Left lung (tissue), 10 donors: ENCODE measurements around the gene NAXD. TPM values are rescaled to one million over a fixed set of nuclear protein-coding genes. Genes with fewer than 3 reads are reported as not detected.

Experiments
- ATAC-seq: fragments of 200-7000 bp; cut with Tn5 transposase; one replicate; pipeline ENCODE4 v1.9.1; 2020; ENCODE audit warnings: moderate library complexity
- DNase-seq, 4 donors: peaks; one replicate each; pipeline ENCODE4 v3.0.0-alpha.2; 2013 to 2020
- H3K27ac ChIP-seq, 2 donors: fragments of 200-600 bp; sonication (generic) in 1 of 2; one replicate each; pipeline versions ENCODE4 v1.5.0 to v1.8.0; 2020 to 2021
- H3K27me3 ChIP-seq, 2 donors: fragments of 200-600 bp; sonication (generic) in 1 of 2; one replicate each; pipeline versions ENCODE4 v1.5.0 to v1.8.0; 2020 to 2021
- H3K36me3 ChIP-seq, 2 donors: fragments of 200-600 bp; sonication (generic) in 1 of 2; one replicate each; pipeline versions ENCODE4 v1.5.0 to v1.8.0; 2020 to 2021
- H3K4me1 ChIP-seq, 2 donors: fragments of 200-600 bp; one replicate each; pipeline ENCODE4 v1.8.0; 2021
- H3K4me3 ChIP-seq, 2 donors: fragments of 200-600 bp; sonication (generic) in 1 of 2; one replicate each; pipeline versions ENCODE4 v1.5.0 to v1.8.0; 2020 to 2021; ENCODE audit warnings: mild to moderate bottlenecking in 1 of 2
- H3K9me3 ChIP-seq, 2 donors: fragments of 200-600 bp; sonication (generic) in 1 of 2; one replicate each; pipeline versions ENCODE4 v1.5.0 to v1.8.0; 2020 to 2021
- intact Hi-C, 2 donors: fragments of 100-400 bp; cut with DNase I; formaldehyde crosslinking; loops; one replicate each; pipeline versions ENCODE4 v1.11.2 to v1.14.2; 2022
- polyA plus RNA-seq, 6 donors: library from polyadenylated mRNA; unstranded; fragments of 120-200 nt; gene quantifications; one replicate each; pipeline ENCODE4 v1.2.1, GENCODE V29; 2013; ENCODE audit not compliant: insufficient read length in 6 of 6
- total RNA-seq, 2 donors: library from RNA; stranded (reverse); fragmentation: NEBNext Ultra II Directional; extraction: Animal tissue kit (Norgen Biotek cat#: 25700); gene quantifications; one replicate each; pipeline ENCODE4 v1.2.1, GENCODE V29; 2021
- TF ChIP-seq, protein P1 (sequence below), 2 donors: fragments of 200-600 bp; sonication (generic) in 1 of 2; IDR thresholded peaks; one replicate each; pipeline versions ENCODE4 v1.5.0 to v1.8.0; 2021; ENCODE audit warnings: antibody characterized with exemption in 2 of 2
- donor health status: DM: no; HTN: yes; CAD: no.
- donor health status: DM: no; HTN: no; CAD: no.

The NAXD gene
- total and polyA plus RNA-seq, 8 donors = 25.3 to 41.1 (median 37.7) TPM

DNA sequence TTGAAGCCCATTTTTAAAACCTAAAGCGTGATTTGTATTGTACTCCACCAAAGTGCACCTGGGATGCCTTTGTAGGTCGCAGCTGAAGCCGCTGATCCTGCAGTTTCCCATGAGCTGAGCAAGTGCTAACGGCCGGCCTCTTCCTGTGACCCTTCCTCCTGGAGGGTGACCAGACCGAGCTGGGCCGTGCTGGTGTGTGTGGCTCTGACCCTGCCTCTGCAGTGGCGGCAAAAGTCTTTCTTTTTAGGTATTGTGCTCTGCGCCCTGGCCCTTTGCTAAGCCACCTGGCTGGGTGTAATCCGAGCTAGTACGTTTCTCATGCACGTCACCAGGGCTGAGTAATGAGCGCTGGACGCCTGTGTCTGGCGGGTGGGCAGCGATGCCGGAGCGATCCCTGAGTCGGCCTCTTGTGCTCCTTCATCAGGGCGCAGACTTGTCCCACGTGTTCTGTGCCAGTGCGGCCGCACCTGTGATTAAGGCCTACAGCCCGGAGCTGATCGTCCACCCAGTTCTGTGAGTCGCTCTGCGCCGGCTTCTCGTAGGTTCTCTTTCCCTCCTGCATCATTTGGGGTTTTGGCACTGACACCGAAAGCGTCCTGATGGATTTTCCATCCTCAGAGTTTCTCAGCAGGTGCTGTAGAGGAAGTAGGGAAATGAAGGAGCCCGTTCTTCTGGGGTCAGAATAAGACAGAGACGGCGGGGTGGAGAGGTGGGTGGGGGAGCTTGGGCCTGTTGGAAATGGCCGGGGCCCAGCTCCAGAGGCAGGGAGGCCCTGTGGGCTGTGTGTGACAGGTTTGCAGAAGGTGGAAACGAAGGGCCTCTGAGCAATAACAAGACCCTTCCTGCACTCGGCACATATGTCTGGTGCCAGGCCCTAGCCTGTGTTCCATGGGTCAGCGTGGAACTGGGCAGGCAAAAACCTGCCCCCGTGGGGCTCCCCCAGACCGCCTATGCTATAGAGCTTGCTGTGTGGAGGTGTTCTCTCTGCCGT lies 9.7 kb downstream of the NAXD start:
- TF ChIP-seq, protein P1, sequence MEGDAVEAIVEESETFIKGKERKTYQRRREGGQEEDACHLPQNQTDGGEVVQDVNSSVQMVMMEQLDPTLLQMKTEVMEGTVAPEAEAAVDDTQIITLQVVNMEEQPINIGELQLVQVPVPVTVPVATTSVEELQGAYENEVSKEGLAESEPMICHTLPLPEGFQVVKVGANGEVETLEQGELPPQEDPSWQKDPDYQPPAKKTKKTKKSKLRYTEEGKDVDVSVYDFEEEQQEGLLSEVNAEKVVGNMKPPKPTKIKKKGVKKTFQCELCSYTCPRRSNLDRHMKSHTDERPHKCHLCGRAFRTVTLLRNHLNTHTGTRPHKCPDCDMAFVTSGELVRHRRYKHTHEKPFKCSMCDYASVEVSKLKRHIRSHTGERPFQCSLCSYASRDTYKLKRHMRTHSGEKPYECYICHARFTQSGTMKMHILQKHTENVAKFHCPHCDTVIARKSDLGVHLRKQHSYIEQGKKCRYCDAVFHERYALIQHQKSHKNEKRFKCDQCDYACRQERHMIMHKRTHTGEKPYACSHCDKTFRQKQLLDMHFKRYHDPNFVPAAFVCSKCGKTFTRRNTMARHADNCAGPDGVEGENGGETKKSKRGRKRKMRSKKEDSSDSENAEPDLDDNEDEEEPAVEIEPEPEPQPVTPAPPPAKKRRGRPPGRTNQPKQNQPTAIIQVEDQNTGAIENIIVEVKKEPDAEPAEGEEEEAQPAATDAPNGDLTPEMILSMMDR (IDR thresholded peaks at IDR 0.05) = no peak
- peaks cover 0 to 58% of the 10 kb centered on the region in 2 donors for H3K36me3 ChIP-seq
- ATAC-seq (no peak), DNase-seq (peak in 1 of 4 donors; percentile 53)
- intact Hi-C loops = no loop called here
- H3K27me3 ChIP-seq = no peaks in the 10 kb centered on the region
- no peaks in the 10 kb centered on the region for H3K9me3 ChIP-seq
- H3K4me3 ChIP-seq = no peak overlapping the region
- no peak overlapping the region for H3K27ac ChIP-seq
- peaks cover 0 to 7% of the 10 kb centered on the region in 2 donors for H3K4me1 ChIP-seq

DNA sequence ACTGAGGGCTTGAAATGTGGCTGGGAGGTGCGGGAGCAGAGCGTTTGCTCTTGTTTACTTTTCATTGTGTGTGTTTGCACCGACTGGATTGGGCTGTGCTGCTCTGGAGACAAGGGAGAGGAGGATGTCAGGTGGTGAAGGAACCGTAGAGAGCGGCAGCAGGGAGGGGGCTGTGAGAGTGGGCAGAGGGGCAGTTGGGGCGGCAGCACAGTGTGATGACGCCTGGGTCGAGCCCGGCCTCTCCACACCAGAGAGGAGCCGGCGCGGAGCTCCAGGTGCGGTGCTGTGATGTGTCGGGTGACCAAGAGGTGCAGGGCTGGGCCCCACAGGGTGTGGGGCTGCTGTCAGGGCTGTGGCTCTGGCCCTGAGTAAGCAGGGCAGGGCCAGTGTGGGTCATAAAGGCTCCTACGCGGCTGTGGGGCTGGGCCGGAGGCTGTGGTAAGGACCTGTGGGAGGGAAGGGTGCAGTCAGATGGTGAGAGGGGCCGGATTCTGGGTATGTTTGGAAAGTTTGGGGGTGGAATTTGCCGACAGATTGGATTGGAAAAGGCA lies 10.5 kb downstream of the NAXD start:
- peak in 1 of 4 donors; percentile 65 for DNase-seq

DNA sequence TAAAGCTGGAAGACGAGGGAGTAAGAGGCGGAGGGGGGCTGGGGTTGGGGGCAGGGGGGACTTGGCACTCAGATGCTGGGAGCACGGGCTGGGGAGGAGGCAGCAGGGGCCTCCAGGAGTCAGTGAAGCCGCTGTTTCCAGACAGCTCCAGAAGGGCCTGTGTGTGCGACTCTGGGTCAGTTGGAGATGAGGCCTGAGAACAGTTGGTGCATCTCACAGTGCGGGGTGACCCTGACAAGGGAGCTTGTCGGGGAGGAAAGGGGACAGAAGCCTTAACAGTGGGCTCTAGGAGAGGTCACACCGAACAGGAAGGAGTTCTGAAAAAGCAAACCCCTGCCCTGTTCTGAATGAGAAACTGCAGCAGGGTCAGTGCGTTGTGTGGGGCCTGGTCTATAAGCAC lies 11.2 kb downstream of the NAXD start:
- H3K27ac ChIP-seq = no peak overlapping the region

More for the DNA sequence above, 10.5 kb downstream of the NAXD start:
- H3K4me3 ChIP-seq = no peak overlapping the region
- no peak overlapping the region for H3K27ac ChIP-seq
- H3K4me1 ChIP-seq = peaks cover 0 to 5% of the 10 kb centered on the region in 2 donors
- no peaks in the 10 kb centered on the region for H3K27me3 ChIP-seq
- peaks cover 0 to 58% of the 10 kb centered on the region in 2 donors for H3K36me3 ChIP-seq
- intact Hi-C loops = no loop called here
- TF ChIP-seq, protein P1 (IDR thresholded peaks at IDR 0.05) = no peak
- no peaks in the 10 kb centered on the region for H3K9me3 ChIP-seq
- no peak for ATAC-seq

DNA sequence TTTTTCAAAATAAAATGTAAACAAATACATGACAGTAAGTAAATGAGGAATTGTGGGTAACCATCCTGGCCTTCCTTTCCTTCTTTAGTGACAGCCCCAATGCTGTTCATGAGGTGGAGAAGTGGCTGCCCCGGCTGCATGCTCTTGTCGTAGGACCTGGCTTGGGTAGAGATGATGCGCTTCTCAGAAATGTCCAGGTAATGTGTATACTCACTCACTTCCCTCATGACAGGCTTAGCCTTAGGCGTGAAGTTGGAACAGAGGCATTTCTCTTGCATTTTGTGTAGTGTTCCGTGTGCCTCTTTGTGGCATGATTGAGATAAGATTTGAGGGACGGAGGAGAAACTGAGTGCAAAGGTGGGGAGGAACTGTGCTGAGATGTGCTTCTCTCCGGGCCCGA lies 12.0 kb downstream of the NAXD start:
- intact Hi-C loops = no loop called here
- Histone ChIP-seq H3K27me3 (no peaks in the 10 kb centered on the region), H3K9me3 (no peaks in the 10 kb centered on the region), H3K27ac (no peak overlapping the region), H3K4me3 (no peak overlapping the region), H3K4me1 (no peaks in the 10 kb centered on the region), H3K36me3 (peaks cover 0 to 70% of the 10 kb centered on the region in 2 donors)
- DNase-seq (no peak), ATAC-seq (no peak)
- TF ChIP-seq, protein P1 (IDR thresholded peaks at IDR 0.05) = no peak

More for the DNA sequence above, 11.2 kb downstream of the NAXD start:
- ATAC-seq (no peak), DNase-seq (no peak)
- no peaks in the 10 kb centered on the region for H3K27me3 ChIP-seq
- H3K4me3 ChIP-seq = no peak overlapping the region
- TF ChIP-seq, protein P1 (IDR thresholded peaks at IDR 0.05) = no peak
- no peaks in the 10 kb centered on the region for H3K4me1 ChIP-seq
- H3K36me3 ChIP-seq = peaks cover 0 to 65% of the 10 kb centered on the region in 2 donors
- intact Hi-C loops = no loop called here
- no peaks in the 10 kb centered on the region for H3K9me3 ChIP-seq
